Measurements from ENCODE around the gene GALM. TPM values are rescaled to one million over a fixed set of nuclear protein-coding genes. Genes with fewer than 3 reads are reported as not detected.
A peak's percentile ranks its signal among the peaks of the same experiment; 100 is the strongest.

GALM gene
- total and polyA plus RNA-seq, 2 donors (not counting 1 experiment from before 2014, with no cell fraction given) = 14.7 to 51.4 TPM

GRCh38 chr2:38747007-38747424 lies 81.1 kb downstream of the GALM start:
- H2AFZ ChIP-seq (ENCODE audit: low read length) = no peak overlapping the region
- no peak overlapping the region for H3K4me3 ChIP-seq (replicated peaks in 1 of 4; ENCODE audit: control extremely low read depth in 1 of 4, insufficient read depth in 1 of 4, low read depth in 3 of 4, low read length in 4 of 4)
- H3K27ac ChIP-seq (ENCODE audit: insufficient read depth, low read length) = no peak overlapping the region
- H4K20me1 ChIP-seq (ENCODE audit: control insufficient read depth, extremely low read depth, insufficient read depth, low read length) = peaks cover 4% of the 10 kb centered on the region
- TF ChIP-seq EZH2 (IDR thresholded peaks at IDR 0.05; ENCODE audit: low read length, missing control alignments) (no peak), CTCF (conservative IDR thresholded peaks at IDR 0.05 in 1 of 2, IDR thresholded peaks at IDR 0.05 in 1 of 2; ENCODE audit: low read depth in 1 of 2, low read length in 2 of 2) (no peak)
- peaks cover 76% of the 10 kb centered on the region for H3K79me2 ChIP-seq (ENCODE audit: control insufficient read depth, insufficient read depth, low read length)
- no peak for DNase-seq (ENCODE audit: low read depth in 2 of 2)
- H3K4me2 ChIP-seq (ENCODE audit: extremely low read depth, insufficient read depth, low read length) = no peak overlapping the region
- no peak overlapping the region for H3K9ac ChIP-seq (ENCODE audit: insufficient read depth, low read length)
- no peaks in the 10 kb centered on the region for H3K27me3 ChIP-seq (ENCODE audit: control insufficient read depth, insufficient read depth, low read length)
- H3K36me3 ChIP-seq (ENCODE audit: control insufficient read depth, insufficient read depth, low read length) = peaks cover 15% of the 10 kb centered on the region
- H3K9me3 ChIP-seq (ENCODE audit: control insufficient read depth, insufficient read depth, low read depth, low read length) = no peaks in the 10 kb centered on the region
- peaks cover 2% of the 10 kb centered on the region for H3K4me1 ChIP-seq (ENCODE audit: control insufficient read depth, extremely low read depth, insufficient read depth, low read length)

DNA sequence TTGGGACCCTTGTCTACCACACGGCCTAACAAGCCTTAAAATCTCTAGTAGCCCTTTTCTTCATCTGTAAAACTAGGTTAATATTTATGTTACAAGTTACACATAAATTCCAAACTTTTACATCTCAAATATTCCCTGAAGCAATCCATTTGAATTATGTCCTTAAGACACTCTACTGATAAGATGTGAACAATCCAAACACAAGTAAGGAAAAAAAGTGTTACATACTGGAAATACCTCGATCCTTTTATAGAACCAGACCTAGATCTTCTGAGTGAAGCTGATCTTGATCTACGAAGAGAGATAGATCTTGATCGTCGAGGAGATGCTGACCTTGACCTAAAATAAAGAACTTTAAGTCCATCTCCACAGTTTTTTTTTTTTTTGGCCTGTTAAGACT lies 81.9 kb downstream of the GALM start:
- no peak overlapping the region for H3K27ac ChIP-seq (ENCODE audit: insufficient read depth, low read length)
- TF ChIP-seq EZH2 (IDR thresholded peaks at IDR 0.05; ENCODE audit: low read length, missing control alignments) (no peak), CTCF (conservative IDR thresholded peaks at IDR 0.05 in 1 of 2, IDR thresholded peaks at IDR 0.05 in 1 of 2; ENCODE audit: low read depth in 1 of 2, low read length in 2 of 2) (no peak)
- peaks cover 74% of the 10 kb centered on the region for H3K79me2 ChIP-seq (ENCODE audit: control insufficient read depth, insufficient read depth, low read length)
- H3K9ac ChIP-seq (ENCODE audit: insufficient read depth, low read length) = no peak overlapping the region
- H3K4me2 ChIP-seq (ENCODE audit: extremely low read depth, insufficient read depth, low read length) = peak overlapping the region; percentile 0
- H3K9me3 ChIP-seq (ENCODE audit: control insufficient read depth, insufficient read depth, low read depth, low read length) = no peaks in the 10 kb centered on the region
- H3K4me3 ChIP-seq (replicated peaks in 1 of 4; ENCODE audit: control extremely low read depth in 1 of 4, insufficient read depth in 1 of 4, low read depth in 3 of 4, low read length in 4 of 4) = no peak overlapping the region
- DNase-seq (ENCODE audit: low read depth in 2 of 2) = no peak
- H2AFZ ChIP-seq (ENCODE audit: low read length) = no peak overlapping the region
- H3K27me3 ChIP-seq (ENCODE audit: control insufficient read depth, insufficient read depth, low read length) = no peaks in the 10 kb centered on the region
- peaks cover 2% of the 10 kb centered on the region for H3K4me1 ChIP-seq (ENCODE audit: control insufficient read depth, extremely low read depth, insufficient read depth, low read length)
- H3K36me3 ChIP-seq (ENCODE audit: control insufficient read depth, insufficient read depth, low read length) = peaks cover 12% of the 10 kb centered on the region
- peaks cover 4% of the 10 kb centered on the region for H4K20me1 ChIP-seq (ENCODE audit: control insufficient read depth, extremely low read depth, insufficient read depth, low read length)

DNA sequence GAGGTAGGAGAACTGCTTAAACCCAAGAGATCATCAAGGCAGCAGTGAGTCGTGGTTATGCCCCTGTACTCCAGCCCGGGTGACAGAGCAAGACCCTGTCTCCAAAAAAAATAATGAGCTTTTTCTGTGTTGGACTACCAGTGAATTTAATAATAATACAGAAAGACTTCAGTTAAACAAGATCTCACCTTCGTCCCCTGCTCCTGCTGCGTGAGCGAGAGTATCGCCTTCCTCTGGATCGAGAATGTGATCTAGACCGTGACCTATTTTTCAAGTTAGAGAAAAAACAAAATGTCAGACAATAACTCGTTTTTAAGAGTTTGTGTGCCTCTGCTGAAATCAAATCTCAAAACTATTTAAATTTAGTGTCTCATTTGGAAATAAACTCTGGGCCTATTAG lies 82.5 kb downstream of the GALM start:
- Histone ChIP-seq H4K20me1 (ENCODE audit: control insufficient read depth, extremely low read depth, insufficient read depth, low read length) (peaks cover 4% of the 10 kb centered on the region), H3K27me3 (ENCODE audit: control insufficient read depth, insufficient read depth, low read length) (no peaks in the 10 kb centered on the region), H3K27ac (ENCODE audit: insufficient read depth, low read length) (no peak overlapping the region), H2AFZ (ENCODE audit: low read length) (no peak overlapping the region), H3K4me3 (replicated peaks in 1 of 4; ENCODE audit: control extremely low read depth in 1 of 4, insufficient read depth in 1 of 4, low read depth in 3 of 4, low read length in 4 of 4) (no peak overlapping the region), H3K79me2 (ENCODE audit: control insufficient read depth, insufficient read depth, low read length) (peaks cover 70% of the 10 kb centered on the region), H3K9me3 (ENCODE audit: control insufficient read depth, insufficient read depth, low read depth, low read length) (no peaks in the 10 kb centered on the region), H3K9ac (ENCODE audit: insufficient read depth, low read length) (no peak overlapping the region), H3K4me1 (ENCODE audit: control insufficient read depth, extremely low read depth, insufficient read depth, low read length) (peaks cover 2% of the 10 kb centered on the region), H3K36me3 (ENCODE audit: control insufficient read depth, insufficient read depth, low read length) (peaks cover 12% of the 10 kb centered on the region), H3K4me2 (ENCODE audit: extremely low read depth, insufficient read depth, low read length) (peak overlapping the region; percentile 93)
- no peak for DNase-seq (ENCODE audit: low read depth in 2 of 2)
- TF ChIP-seq CTCF (conservative IDR thresholded peaks at IDR 0.05 in 1 of 2, IDR thresholded peaks at IDR 0.05 in 1 of 2; ENCODE audit: low read depth in 1 of 2, low read length in 2 of 2) (no peak), EZH2 (IDR thresholded peaks at IDR 0.05; ENCODE audit: low read length, missing control alignments) (no peak)
